CD4-positive, alpha-beta T cell treated with Interleukin-1 beta for 1 hour (primary cell): ENCODE data around the gene NFASC.

Experiments used
- DNase-seq, 2 donors: peaks; one replicate each; pipeline ENCODE4 v3.0.0-alpha.2; 2020 to 2022

Gene NFASC

GRCh38 chr1:205016075-205016474 is 145.4 kb downstream of the NFASC start:
- no peak for DNase-seq

- no peak for DNase-seq
Observed at GRCh38 chr1:205016584-205016983, 145.9 kb downstream of the NFASC start.

GRCh38 chr1:205017001-205017400 is 146.3 kb downstream of the NFASC start:
- no peak for DNase-seq

GRCh38 chr1:205017766-205018165 is 147.1 kb downstream of the NFASC start:
- no peak for DNase-seq

- no peak for DNase-seq
Observed at GRCh38 chr1:205018381-205018780, 147.7 kb downstream of the NFASC start.

- DNase-seq: no peak
Observed at GRCh38 chr1:205020466-205020865, 149.8 kb downstream of the NFASC start.

GRCh38 chr1:205024679-205025078 is 154.0 kb downstream of the NFASC start:
- no peak for DNase-seq

GRCh38 chr1:205025239-205025638 is 154.6 kb downstream of the NFASC start:
- no peak for DNase-seq

- no peak for DNase-seq
Observed at GRCh38 chr1:205026181-205026580, 155.5 kb downstream of the NFASC start.

- no peak for DNase-seq
Observed at GRCh38 chr1:205028390-205028789, 157.7 kb downstream of the NFASC start.

- no peak for DNase-seq
Observed at GRCh38 chr1:205028924-205029323, 158.3 kb downstream of the NFASC start.

- DNase-seq: no peak
Observed at GRCh38 chr1:205030241-205030640, 159.6 kb downstream of the NFASC start.

- DNase-seq: no peak
Observed at GRCh38 chr1:205030896-205031295, 160.2 kb downstream of the NFASC start.

GRCh38 chr1:205032508-205032907 is 161.8 kb downstream of the NFASC start:
- DNase-seq: no peak

- no peak for DNase-seq
Observed at GRCh38 chr1:205037539-205037938, 166.9 kb downstream of the NFASC start.

GRCh38 chr1:205038132-205038786 is 167.6 kb downstream of the NFASC start:
- DNase-seq: no peak

GRCh38 chr1:205041001-205041715 is 170.5 kb downstream of the NFASC start:
- no peak for DNase-seq

GRCh38 chr1:205041998-205042910 is 171.6 kb downstream of the NFASC start:
- no peak for DNase-seq

- DNase-seq: no peak
Observed at GRCh38 chr1:205042911-205043806, 172.5 kb downstream of the NFASC start, which contains the start of gene CNTN2. CNTN2 (plus strand) TSS chr1:205043212; CDS start chr1:205053186, 9,974 bp downstream.

- DNase-seq: no peak
Observed at GRCh38 chr1:205043866-205044265, 173.2 kb downstream of the NFASC start.

- no peak for DNase-seq
Observed at GRCh38 chr1:205044741-205045140, 174.1 kb downstream of the NFASC start.

- DNase-seq: no peak
Observed at GRCh38 chr1:205045146-205045545, 174.5 kb downstream of the NFASC start.
